Activated T-cell treated with anti-CD3 and anti-CD28 coated beads, Interleukin-2, amount 50 U/mL, for 72 hours (primary cell): ENCODE data around the gene TSC2. TPM values are rescaled to one million over a fixed set of nuclear protein-coding genes. Genes with fewer than 3 reads are reported as not detected.

Experiments used
- ATAC-seq, 2 donors: fragments of 150-1000 bp; cut with Tn5 transposase; replicated peaks in 1 of 2; 2 replicates each; pipeline ENCODE4 v1.10.0; 2021; ENCODE audit warnings: moderate library complexity in 2 of 2, mild to moderate bottlenecking in 1 of 2
- DNase-seq, 2 donors: peaks; one replicate each; pipeline ENCODE4 v3.0.0; 2021 to 2022; ENCODE audit warnings: mixed read lengths in 1 of 2
- H3K27ac Mint-ChIP-seq: one replicate; pipeline ENCODE4 v1.8.0; 2022; ENCODE audit warnings: mild to moderate bottlenecking, moderate library complexity, mixed read lengths
- H3K27me3 Mint-ChIP-seq: one replicate; pipeline ENCODE4 v1.8.0; 2022; ENCODE audit warnings: low read depth, mixed read lengths
- H3K36me3 Mint-ChIP-seq, 2 donors: one replicate each; pipeline ENCODE4 v1.8.0; 2022; ENCODE audit warnings: mixed read lengths in 2 of 2, mild to moderate bottlenecking in 1 of 2; ENCODE audit not compliant: insufficient read depth in 2 of 2
- H3K4me1 Mint-ChIP-seq: one replicate; pipeline ENCODE4 v1.8.0; 2022; ENCODE audit warnings: low read depth, mixed read lengths
- H3K4me3 Mint-ChIP-seq, 2 donors: one replicate each; pipeline ENCODE4 v1.8.0; 2022; ENCODE audit warnings: mild to moderate bottlenecking in 2 of 2, mixed read lengths in 2 of 2, moderate library complexity in 2 of 2
- H3K9me3 Mint-ChIP-seq, 2 donors: one replicate each; pipeline ENCODE4 v1.8.0; 2022; ENCODE audit warnings: mixed read lengths in 2 of 2
- total RNA-seq, 2 donors: library from RNA; stranded (reverse); gene quantifications; one replicate each; pipeline ENCODE4 v1.2.3, GENCODE V29; 2022

TSC2 gene
- total RNA-seq, 2 donors from 2014 or later: 96.6 to 98.4 TPM

GRCh38 chr16:2048116-2048543 lies 345 bp downstream of the TSC2 start:
- peak overlapping the region; percentile 91 to 92 for H3K4me3 Mint-ChIP-seq
- no peaks in the 10 kb centered on the region for H3K9me3 Mint-ChIP-seq
- peaks cover 18% of the 10 kb centered on the region for H3K4me1 Mint-ChIP-seq
- no peaks in the 10 kb centered on the region for H3K27me3 Mint-ChIP-seq
- ATAC-seq: no peak
- DNase-seq: no peak
- H3K27ac Mint-ChIP-seq: peak overlapping the region; percentile 51
- H3K36me3 Mint-ChIP-seq: peaks cover 0 to 1% of the 10 kb centered on the region in 2 donors

GRCh38 chr16:2053211-2053610 lies 5.4 kb downstream of the TSC2 start:
- no peak for DNase-seq
- H3K27ac Mint-ChIP-seq: no peak overlapping the region
- no peaks in the 10 kb centered on the region for H3K27me3 Mint-ChIP-seq
- H3K4me1 Mint-ChIP-seq: peaks cover 10% of the 10 kb centered on the region
- H3K4me3 Mint-ChIP-seq: no peak overlapping the region
- no peak for ATAC-seq
- H3K36me3 Mint-ChIP-seq: peaks cover 0 to 1% of the 10 kb centered on the region in 2 donors
- H3K9me3 Mint-ChIP-seq: no peaks in the 10 kb centered on the region

GRCh38 chr16:2053897-2054296 lies 6.1 kb downstream of the TSC2 start:
- Mint-ChIP-seq H3K4me3 (no peak overlapping the region), H3K36me3 (peaks cover 0 to 1% of the 10 kb centered on the region in 2 donors), H3K27me3 (no peaks in the 10 kb centered on the region), H3K9me3 (no peaks in the 10 kb centered on the region), H3K27ac (no peak overlapping the region), H3K4me1 (peaks cover 3% of the 10 kb centered on the region)
- DNase-seq: no peak
- ATAC-seq: no peak

GRCh38 chr16:2054543-2055245 lies 6.9 kb downstream of the TSC2 start:
- H3K4me3 Mint-ChIP-seq: no peak overlapping the region
- ATAC-seq (no peak), DNase-seq (no peak)
- no peaks in the 10 kb centered on the region for H3K9me3 Mint-ChIP-seq
- no peaks in the 10 kb centered on the region for H3K4me1 Mint-ChIP-seq
- no peak overlapping the region for H3K27ac Mint-ChIP-seq
- H3K36me3 Mint-ChIP-seq: peaks cover 0 to 1% of the 10 kb centered on the region in 2 donors
- H3K27me3 Mint-ChIP-seq: no peaks in the 10 kb centered on the region

GRCh38 chr16:2056077-2056476 lies 8.3 kb downstream of the TSC2 start:
- DNase-seq (no peak), ATAC-seq (no peak)
- Mint-ChIP-seq H3K4me3 (no peak overlapping the region), H3K27me3 (no peaks in the 10 kb centered on the region), H3K4me1 (no peaks in the 10 kb centered on the region), H3K27ac (no peak overlapping the region), H3K36me3 (peaks cover 0 to 4% of the 10 kb centered on the region in 2 donors), H3K9me3 (no peaks in the 10 kb centered on the region)

GRCh38 chr16:2056681-2057407 lies 9.1 kb downstream of the TSC2 start:
- H3K4me1 Mint-ChIP-seq: no peaks in the 10 kb centered on the region
- H3K36me3 Mint-ChIP-seq: peaks cover 0 to 3% of the 10 kb centered on the region in 2 donors
- DNase-seq (no peak), ATAC-seq (no peak)
- no peak overlapping the region for H3K27ac Mint-ChIP-seq
- no peak overlapping the region for H3K4me3 Mint-ChIP-seq
- H3K27me3 Mint-ChIP-seq: no peaks in the 10 kb centered on the region
- H3K9me3 Mint-ChIP-seq: no peaks in the 10 kb centered on the region

- no peak for DNase-seq
- Mint-ChIP-seq H3K27ac (no peak overlapping the region), H3K4me3 (no peak overlapping the region), H3K4me1 (no peaks in the 10 kb centered on the region), H3K9me3 (no peaks in the 10 kb centered on the region), H3K36me3 (peaks cover 0 to 3% of the 10 kb centered on the region in 2 donors), H3K27me3 (no peaks in the 10 kb centered on the region)
- no peak for ATAC-seq
These were observed 9.7 kb downstream of the TSC2 start for GRCh38 chr16:2057438-2057837.

- peaks cover 0 to 3% of the 10 kb centered on the region in 2 donors for H3K36me3 Mint-ChIP-seq
- H3K4me3 Mint-ChIP-seq: no peak overlapping the region
- H3K27me3 Mint-ChIP-seq: no peaks in the 10 kb centered on the region
- no peaks in the 10 kb centered on the region for H3K4me1 Mint-ChIP-seq
- DNase-seq (no peak), ATAC-seq (no peak)
- no peaks in the 10 kb centered on the region for H3K9me3 Mint-ChIP-seq
- H3K27ac Mint-ChIP-seq: no peak overlapping the region
These were observed 10.6 kb downstream of the TSC2 start for GRCh38 chr16:2058420-2058819.

- no peak overlapping the region for H3K4me3 Mint-ChIP-seq
- H3K36me3 Mint-ChIP-seq: peaks cover 0 to 3% of the 10 kb centered on the region in 2 donors
- no peaks in the 10 kb centered on the region for H3K4me1 Mint-ChIP-seq
- no peak for ATAC-seq
- DNase-seq: no peak
- no peak overlapping the region for H3K27ac Mint-ChIP-seq
- H3K9me3 Mint-ChIP-seq: no peaks in the 10 kb centered on the region
- no peaks in the 10 kb centered on the region for H3K27me3 Mint-ChIP-seq
These were observed 11.1 kb downstream of the TSC2 start for GRCh38 chr16:2058872-2059271.

GRCh38 chr16:2060346-2060745 lies 12.6 kb downstream of the TSC2 start:
- Mint-ChIP-seq H3K27me3 (no peaks in the 10 kb centered on the region), H3K4me1 (no peaks in the 10 kb centered on the region), H3K9me3 (no peaks in the 10 kb centered on the region), H3K36me3 (peaks cover 0 to 3% of the 10 kb centered on the region in 2 donors), H3K27ac (no peak overlapping the region), H3K4me3 (no peak overlapping the region)
- no peak for ATAC-seq
- no peak for DNase-seq

- Mint-ChIP-seq H3K27ac (no peak overlapping the region), H3K9me3 (no peaks in the 10 kb centered on the region), H3K4me1 (no peaks in the 10 kb centered on the region), H3K36me3 (peaks cover under 1 to 4% of the 10 kb centered on the region in 2 donors), H3K27me3 (no peaks in the 10 kb centered on the region), H3K4me3 (no peak overlapping the region)
- DNase-seq: no peak
- no peak for ATAC-seq
These were observed 13.2 kb downstream of the TSC2 start for GRCh38 chr16:2061023-2061422.

- Mint-ChIP-seq H3K27me3 (no peaks in the 10 kb centered on the region), H3K4me3 (no peak overlapping the region), H3K27ac (no peak overlapping the region), H3K4me1 (no peaks in the 10 kb centered on the region), H3K9me3 (no peaks in the 10 kb centered on the region), H3K36me3 (peaks cover 4 to 7% of the 10 kb centered on the region in 2 donors)
- no peak for ATAC-seq
- DNase-seq: no peak
These were observed 13.7 kb downstream of the TSC2 start for GRCh38 chr16:2061526-2061925.

- Mint-ChIP-seq H3K27me3 (no peaks in the 10 kb centered on the region), H3K9me3 (no peaks in the 10 kb centered on the region)
These were observed 15.0 kb downstream of the TSC2 start for GRCh38 chr16:2062801-2063200.

More at GRCh38 chr16:2062801-2063200, 15.0 kb downstream of the TSC2 start:
- Mint-ChIP-seq H3K36me3 (peaks cover 5 to 9% of the 10 kb centered on the region in 2 donors), H3K4me3 (no peak overlapping the region), H3K27ac (no peak overlapping the region), H3K4me1 (no peaks in the 10 kb centered on the region)
- ATAC-seq (no peak), DNase-seq (no peak)
